Transverse colon (tissue), 4 donors: ENCODE measurements around the gene ANGPTL4. TPM values are rescaled to one million over a fixed set of nuclear protein-coding genes. Genes with fewer than 3 reads are reported as not detected.
"Not testable (repeated sequence)": the region's sequence is repeated elsewhere in the genome, so short reads cannot be mapped to it uniquely, and the experiment has no call there.

Source experiments
- DNase-seq: peaks from one replicate; pipeline ENCODE4 v3.0.0-alpha.2; 2019
- H3K27ac ChIP-seq, 4 donors: fragments of 200-600 bp; sonication (generic); 2 replicates each; pipeline ENCODE4 v1.5.1; 2016 to 2018; ENCODE audit warnings: inconsistent platforms in 4 of 4
- H3K27me3 ChIP-seq: fragments of 200-600 bp; sonication (generic); 2 replicates; pipeline ENCODE4 v1.5.1; 2017; ENCODE audit warnings: inconsistent platforms
- H3K36me3 ChIP-seq, 4 donors: fragments of 200-600 bp; sonication (generic); 2 replicates each; pipeline ENCODE4 v1.5.1; 2017 to 2019; ENCODE audit warnings: inconsistent platforms in 4 of 4
- H3K4me1 ChIP-seq, 4 donors: fragments of 200-600 bp; sonication (generic); 2 replicates each; pipeline ENCODE4 v1.5.1; 2017 to 2020; ENCODE audit warnings: inconsistent platforms in 4 of 4
- H3K4me3 ChIP-seq, 4 donors: fragments of 200-600 bp; sonication (generic); 1 replicate in 1 of 4; 2 replicates in 3 of 4; pipeline versions ENCODE4 v1.5.1 to v1.6.1; 2017 to 2019; ENCODE audit warnings: inconsistent platforms in 4 of 4
- H3K9me3 ChIP-seq, 2 donors: fragments of 200-600 bp; sonication (generic); 2 replicates each; pipeline ENCODE4 v1.5.1; 2017 to 2019; ENCODE audit warnings: inconsistent platforms in 2 of 2
- EP300 ChIP-seq: sonication (generic); formaldehyde crosslinking; IDR thresholded peaks from one replicate; pipeline ENCODE4 v1.6.1; 2017; ENCODE audit warnings: antibody characterized with exemption, low read depth
- POLR2A ChIP-seq: fragments of 450-650 bp; IDR thresholded peaks from one replicate; pipeline ENCODE4 v1.6.1; 2016; ENCODE audit warnings: antibody characterized with exemption, mild to moderate bottlenecking, moderate library complexity
- POLR2AphosphoS5 ChIP-seq, 3 donors: sonication (generic); formaldehyde crosslinking; IDR thresholded peaks; one replicate each; pipeline ENCODE4 v1.6.1; 2016; ENCODE audit warnings: antibody characterized with exemption in 3 of 3
- WGBS, 2 donors: methylation state at CpG; one replicate each; pipeline ENCODE4 v1.1.5; 2018; ENCODE audit warnings: low coverage in 1 of 2; 5-methylcytosine and 5-hydroxymethylcytosine counted together
- in situ Hi-C, 4 donors: fragments of 200-750 bp; cut with MboI; loops; one replicate each; pipeline versions ENCODE4 v1.15.0 to v1.15.1; 2017; ENCODE audit warnings: low sequenced_read_pairs in 3 of 4, low pct_ligation_motif_present in 1 of 4, low pct_unique_long_range_greater_than_20kb in 1 of 4
- intact Hi-C: fragments of 100-400 bp; cut with DNase I; formaldehyde crosslinking; loops from one replicate; pipeline ENCODE4 v1.15.1; 2023; ENCODE audit warnings: low total_unique reads
- total RNA-seq, 4 donors: library from RNA; depleted of rRNA; stranded (reverse); fragments of >200 nt; gene quantifications; one replicate each; pipeline ENCODE4 v1.1.0, GENCODE V29; 2016
- TF ChIP-seq, protein P1 (sequence below), 5 experiments: fragments of 200-600 bp in 3 of 5; fragments of 450-650 bp in 2 of 5; sonication (generic) in 3 of 5; IDR thresholded peaks; 1 replicate in 2 of 5; 2 replicates in 3 of 5; pipeline ENCODE4 v1.5.1; 2016 to 2017; ENCODE audit warnings: antibody characterized with exemption in 5 of 5, inconsistent platforms in 3 of 5, mild to moderate bottlenecking in 2 of 5, moderate library complexity in 1 of 5

Gene ANGPTL4
- total RNA-seq, 4 donors from 2014 or later: 2.3 to 123 (median 10.3) TPM

DNA sequence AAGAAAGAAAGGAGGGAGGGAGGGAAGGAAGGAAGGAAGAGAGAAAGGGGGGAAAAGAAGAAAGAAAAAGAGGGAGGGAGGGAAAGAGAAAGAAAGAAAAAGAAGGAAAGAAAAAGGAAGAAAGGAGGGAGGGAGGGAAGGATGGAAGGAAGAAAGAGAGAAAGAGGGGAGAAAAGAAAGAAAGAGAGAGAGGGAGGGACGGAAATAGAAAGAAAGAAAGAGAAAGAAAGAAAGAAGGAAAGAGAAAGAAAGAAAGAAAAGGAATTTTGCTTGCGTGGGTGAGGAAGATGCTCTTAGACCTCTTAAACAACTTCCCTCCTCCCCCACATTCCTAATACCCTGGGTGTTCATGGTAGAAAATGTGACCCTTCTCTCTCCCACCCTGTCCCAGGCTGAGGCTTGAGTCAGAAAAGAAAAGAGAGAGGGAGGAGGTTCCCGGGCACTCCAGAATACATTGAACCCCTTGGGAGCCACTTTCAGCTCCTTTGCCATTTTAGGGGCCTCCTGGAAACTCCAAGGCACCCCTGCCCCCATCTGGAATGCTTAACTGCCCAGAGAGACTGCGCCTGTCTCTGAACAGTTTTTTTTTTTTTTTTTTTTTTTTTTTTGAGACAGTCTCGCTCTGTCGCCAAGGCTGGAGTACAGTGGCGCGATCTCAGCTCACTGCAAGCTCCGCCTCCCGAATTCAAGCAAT is 11.7 kb upstream of the ANGPTL4 start:
- Histone ChIP-seq H3K36me3 (no peaks in the 10 kb centered on the region), H3K4me1 (peaks cover 0 to 19% (median 5%) of the 10 kb centered on the region in 4 donors), H3K9me3 (no peaks in the 10 kb centered on the region), H3K4me3 (no peak overlapping the region), H3K27me3 (peaks cover 25% of the 10 kb centered on the region), H3K27ac (no peak overlapping the region)
- in situ Hi-C loops: loop anchor here in 2 of 4 donors (10.0 kb wide), 2 partner anchors 53 to 153 kb away; partner anchors contain the start of gene PRAM1 (in 2 of the 2)
- no peak for TF ChIP-seq POLR2A
- no peak for TF ChIP-seq EP300
- no peak for TF ChIP-seq POLR2AphosphoS5 (IDR thresholded peaks at IDR 0.05)
- TF ChIP-seq, protein P1, sequence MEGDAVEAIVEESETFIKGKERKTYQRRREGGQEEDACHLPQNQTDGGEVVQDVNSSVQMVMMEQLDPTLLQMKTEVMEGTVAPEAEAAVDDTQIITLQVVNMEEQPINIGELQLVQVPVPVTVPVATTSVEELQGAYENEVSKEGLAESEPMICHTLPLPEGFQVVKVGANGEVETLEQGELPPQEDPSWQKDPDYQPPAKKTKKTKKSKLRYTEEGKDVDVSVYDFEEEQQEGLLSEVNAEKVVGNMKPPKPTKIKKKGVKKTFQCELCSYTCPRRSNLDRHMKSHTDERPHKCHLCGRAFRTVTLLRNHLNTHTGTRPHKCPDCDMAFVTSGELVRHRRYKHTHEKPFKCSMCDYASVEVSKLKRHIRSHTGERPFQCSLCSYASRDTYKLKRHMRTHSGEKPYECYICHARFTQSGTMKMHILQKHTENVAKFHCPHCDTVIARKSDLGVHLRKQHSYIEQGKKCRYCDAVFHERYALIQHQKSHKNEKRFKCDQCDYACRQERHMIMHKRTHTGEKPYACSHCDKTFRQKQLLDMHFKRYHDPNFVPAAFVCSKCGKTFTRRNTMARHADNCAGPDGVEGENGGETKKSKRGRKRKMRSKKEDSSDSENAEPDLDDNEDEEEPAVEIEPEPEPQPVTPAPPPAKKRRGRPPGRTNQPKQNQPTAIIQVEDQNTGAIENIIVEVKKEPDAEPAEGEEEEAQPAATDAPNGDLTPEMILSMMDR (IDR thresholded peaks at IDR 0.05): no peak
- no peak for DNase-seq
- WGBS, 2 donors: 16 to 23% methylated on average over 4 to 10 of the region's 10 CpGs
- intact Hi-C loops: loop anchor here (10.0 kb wide), 1 partner anchor 153 kb away; the partner anchor contains the start of gene PRAM1

DNA sequence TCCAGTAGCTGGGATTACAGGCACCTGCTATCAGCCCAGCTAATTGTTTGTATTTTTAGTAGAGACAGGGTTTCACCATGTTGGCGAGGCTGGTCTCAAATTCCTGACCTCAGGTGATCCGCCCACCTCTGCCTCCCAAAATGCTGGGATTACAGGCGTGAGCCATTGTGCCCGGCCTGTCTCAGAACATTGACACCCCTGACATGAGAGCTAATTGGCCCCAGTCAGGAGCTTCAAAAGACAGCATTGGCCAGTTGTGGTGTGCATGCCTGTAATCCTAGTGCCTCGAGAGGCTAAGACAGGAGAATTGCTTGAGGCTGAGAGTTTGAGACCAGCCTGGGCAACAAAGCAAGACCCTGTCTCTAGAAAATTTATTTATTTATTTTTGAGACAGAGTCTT is 11.1 kb upstream of the ANGPTL4 start:
- H3K9me3 ChIP-seq, DNase-seq, H3K27ac ChIP-seq, H3K36me3 ChIP-seq, H3K4me3 ChIP-seq: not testable (repeated sequence)
- intact Hi-C loops: loop anchor here (10.0 kb wide), 1 partner anchor 152 kb away; the partner anchor contains the start of gene PRAM1
- Histone ChIP-seq H3K27me3 (peaks cover 25% of the 10 kb centered on the region), H3K4me1 (peaks cover 0 to 19% (median 5%) of the 10 kb centered on the region in 4 donors)
- in situ Hi-C loops: loop anchor here in 2 of 4 donors (10.0 kb wide), 2 partner anchors 52 to 152 kb away; partner anchors contain the start of gene PRAM1 (in 2 of the 2)
- WGBS, 2 donors: 56% methylated on average over 5 of the region's 5 CpGs; no CpG with 5 or more reads in 1 of the 2 donors

DNA sequence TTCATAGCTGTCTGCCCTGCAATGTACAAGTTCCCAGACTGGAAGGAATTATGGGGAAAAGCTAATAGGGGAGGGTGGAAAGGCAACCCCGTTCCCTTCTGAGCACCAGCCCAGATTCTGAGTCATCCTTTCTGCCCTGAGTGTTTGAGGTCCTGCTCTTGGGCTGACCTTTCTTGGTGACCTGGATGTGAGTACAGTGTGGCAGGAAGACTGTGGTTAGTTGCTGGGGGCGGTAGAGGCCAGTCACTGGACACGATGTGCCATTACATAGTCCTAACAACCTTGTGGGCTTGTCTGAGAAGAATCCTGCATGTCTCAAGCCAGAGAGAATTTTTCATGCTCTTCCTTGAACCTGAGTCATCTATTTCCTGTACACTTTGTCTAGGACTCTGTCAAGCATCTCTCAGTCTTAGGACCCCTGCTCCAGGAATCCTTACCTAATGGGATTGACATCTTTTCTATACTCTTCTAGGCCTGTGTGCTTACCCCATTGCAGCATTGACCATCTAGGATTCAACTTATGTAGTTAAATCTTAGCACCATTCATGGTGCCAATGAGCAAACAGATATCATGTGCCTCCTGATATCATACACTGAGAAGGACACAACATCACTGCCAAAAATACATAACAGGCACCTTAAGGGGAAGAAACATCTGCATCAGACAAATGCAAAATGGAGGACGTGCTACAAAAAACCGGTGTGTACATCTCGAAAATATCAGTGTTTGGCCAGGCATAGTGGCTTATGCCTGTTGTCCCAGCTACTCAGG is 8.1 kb upstream of the ANGPTL4 start:
- H3K27me3 ChIP-seq: peaks cover 25% of the 10 kb centered on the region
- no peak overlapping the region for H3K4me3 ChIP-seq
- intact Hi-C loops: loop anchor here (2.0 to 10.0 kb wide), 2 partner anchors 41 to 149 kb away; partner anchors contain the start of gene PRAM1
- H3K27ac ChIP-seq: peak overlapping the region in 2 of 4 donors; percentile 5 to 26
- in situ Hi-C loops: loop anchor here in 2 of 4 donors (10.0 kb wide), 2 partner anchors 49 to 149 kb away; partner anchors contain the start of gene PRAM1 (in 2 of the 2)
- H3K4me1 ChIP-seq: peaks cover 0 to 19% (median 5%) of the 10 kb centered on the region in 4 donors
- 55 to 73% methylated on average over 3 to 6 of the region's 6 CpGs for WGBS, 2 donors
- no peak for TF ChIP-seq EP300
- peak; percentile 5 to 58 (median 17) for TF ChIP-seq POLR2AphosphoS5 (IDR thresholded peaks at IDR 0.05)
- no peak for DNase-seq
- no peaks in the 10 kb centered on the region for H3K36me3 ChIP-seq
- no peaks in the 10 kb centered on the region for H3K9me3 ChIP-seq

DNA sequence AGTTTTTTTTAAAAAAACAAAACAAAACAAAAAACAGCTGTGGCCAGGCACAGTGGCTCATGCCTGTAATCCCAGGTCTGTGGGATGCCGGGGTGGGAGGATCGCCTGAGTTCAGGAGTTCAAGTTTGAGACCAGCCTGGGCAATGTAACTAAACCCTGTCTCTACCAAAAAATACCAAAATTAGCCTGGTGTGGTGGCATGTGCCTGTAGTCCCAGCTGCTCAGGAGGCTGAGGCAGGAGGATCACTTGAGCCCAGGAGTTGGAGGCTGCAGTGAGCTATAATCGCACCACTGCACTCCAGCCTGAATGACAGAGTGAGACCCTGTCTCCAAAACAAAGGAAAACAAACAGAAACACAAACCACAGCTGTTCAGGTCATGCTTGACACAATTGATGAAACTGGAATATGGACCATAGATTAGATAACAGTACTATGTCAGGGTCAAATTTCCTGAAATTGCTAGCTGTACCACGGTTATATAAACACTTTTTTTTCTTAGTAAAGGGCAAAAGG is 6.9 kb upstream of the ANGPTL4 start:
- Histone ChIP-seq H3K9me3 (no peaks in the 10 kb centered on the region), H3K27me3 (peaks cover 13% of the 10 kb centered on the region), H3K36me3 (no peaks in the 10 kb centered on the region), H3K27ac (no peak overlapping the region), H3K4me3 (no peak overlapping the region), H3K4me1 (peaks cover 4 to 27% (median 13%) of the 10 kb centered on the region in 4 donors)
- TF ChIP-seq EP300: no peak
- TF ChIP-seq POLR2AphosphoS5 (IDR thresholded peaks at IDR 0.05): no peak
- no peak for TF ChIP-seq POLR2A
- TF ChIP-seq, protein P1 (IDR thresholded peaks at IDR 0.05): no peak
- no peak for DNase-seq
- WGBS, 2 donors: 29 to 69% methylated on average over 1 to 4 of the region's 4 CpGs
- intact Hi-C loops (loop anchor here (10.0 kb wide), 1 partner anchor 148 kb away; the partner anchor contains the start of gene PRAM1), in situ Hi-C loops (loop anchor here in 2 of 4 donors (10.0 kb wide), 2 partner anchors 48 to 148 kb away; partner anchors contain the start of gene PRAM1 (in 2 of the 2))
